ENCODE data around the gene ICAM5. TPM values are rescaled to one million over a fixed set of nuclear protein-coding genes. Genes with fewer than 3 reads are reported as not detected.

The ICAM5 gene
- total and polyA plus RNA-seq, 8 donors = 0.08 to 0.30 (median 0.21) TPM; not detected in 1

GRCh38 chr19:10343495-10343894, 53.7 kb downstream of the ICAM5 start:
- ATAC-seq (no peak), FAIRE-seq (no peak), DNase-seq (no peak)
- TF ChIP-seq CTCF (IDR thresholded peaks at IDR 0.05) = no peak
- Histone ChIP-seq H3K27ac (no peak overlapping the region), H3K36me3 (no peaks in the 10 kb centered on the region), H3K9me3 (no peaks in the 10 kb centered on the region), H3K27me3 (no peaks in the 10 kb centered on the region), H3K4me1 (no peaks in the 10 kb centered on the region), H3K4me3 (no peak overlapping the region)
- intact Hi-C loops (cut with DNase I) = no loop called here
- WGBS, 2 donors = 48 to 57% methylated on average over 2 of the region's 2 CpGs

DNA sequence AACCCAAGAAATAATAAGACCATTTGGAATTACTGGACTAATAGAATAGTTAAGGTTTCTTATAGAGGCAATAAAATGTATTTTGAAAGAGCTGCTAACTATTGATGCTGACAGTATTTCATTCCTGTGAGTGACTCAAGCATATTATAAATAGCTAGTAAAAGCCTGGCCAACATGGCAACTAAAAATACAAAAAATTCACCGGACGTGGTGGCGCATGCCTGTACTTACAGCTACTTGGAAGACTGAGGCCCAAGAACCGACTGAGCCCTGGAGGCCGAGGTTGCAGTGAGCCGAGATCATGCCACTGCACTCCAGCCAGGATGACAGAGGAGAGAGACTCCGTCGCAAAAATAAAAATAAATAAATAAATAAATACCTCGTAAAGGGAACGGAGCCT, 55.0 kb downstream of the ICAM5 start:
- Histone ChIP-seq H3K27ac (no peak overlapping the region), H3K36me3 (no peaks in the 10 kb centered on the region), H3K9me3 (no peaks in the 10 kb centered on the region), H3K4me3 (no peak overlapping the region), H3K27me3 (no peaks in the 10 kb centered on the region), H3K4me1 (no peaks in the 10 kb centered on the region)
- FAIRE-seq = no peak
- intact Hi-C loops (cut with DNase I) = no loop called here
- TF ChIP-seq CTCF (IDR thresholded peaks at IDR 0.05) = no peak
- no peak for DNase-seq
- ATAC-seq = no peak
- WGBS, 2 donors = 85 to 91% methylated on average over 10 of the region's 10 CpGs

Other genes starting within 250 kb of the ICAM5 start
- 10 to 100 TPM in 5 of 6 donors, 1 to 10 TPM in 1; 7.9 to 19.9 (median 14.5) TPM for gene SHFL, start 203.6 kb upstream of the ICAM5 start, total RNA-seq
- 10 to 100 TPM; 39.6 to 41.0 TPM for gene SHFL, start 203.6 kb upstream of the ICAM5 start, polyA plus RNA-seq
- 1 to 10 TPM in 1 of 6 donors, under 1 TPM in 5; 0.12 to 1.1 (median 0.74) TPM for gene ANGPTL6, start 187.3 kb upstream of the ICAM5 start, total RNA-seq
- gene ANGPTL6, start 187.3 kb upstream of the ICAM5 start, polyA plus RNA-seq = 1 to 10 TPM; 1.2 to 1.7 TPM
- gene PPAN, start 183.6 kb upstream of the ICAM5 start, total RNA-seq = 10 to 100 TPM in 5 of 6 donors, 1 to 10 TPM in 1; 9.3 to 32.0 (median 15.8) TPM
- gene PPAN, start 183.6 kb upstream of the ICAM5 start, polyA plus RNA-seq = 10 to 100 TPM; 55.9 to 67.9 TPM
- gene P2RY11, start 178.3 kb upstream of the ICAM5 start, total RNA-seq = 1 to 10 TPM; 2.5 to 8.5 (median 5.8) TPM
- gene P2RY11, start 178.3 kb upstream of the ICAM5 start, polyA plus RNA-seq = 10 to 100 TPM; 17.4 TPM
- 100 to 1,000 TPM; 146 to 215 (median 181) TPM for gene EIF3G, start 170.1 kb upstream of the ICAM5 start, total RNA-seq
- gene EIF3G, start 170.1 kb upstream of the ICAM5 start, polyA plus RNA-seq = 100 to 1,000 TPM; 169 to 228 TPM
- 10 to 100 TPM; 11.4 to 27.5 (median 15.4) TPM for gene DNMT1, start 95.0 kb upstream of the ICAM5 start, total RNA-seq
- 10 to 100 TPM; 26.4 to 28.7 TPM for gene DNMT1, start 95.0 kb upstream of the ICAM5 start, polyA plus RNA-seq
- gene S1PR2, start 58.6 kb upstream of the ICAM5 start, total RNA-seq = 1 to 10 TPM; 1.9 to 4.8 (median 3.0) TPM
- 1 to 10 TPM; 1.6 to 2.0 TPM for gene S1PR2, start 58.6 kb upstream of the ICAM5 start, polyA plus RNA-seq
- gene MRPL4, start 37.7 kb upstream of the ICAM5 start, total RNA-seq = 10 to 100 TPM in 4 of 6 donors, 1 to 10 TPM in 2; 9.9 to 17.6 (median 14.9) TPM
- gene MRPL4, start 37.7 kb upstream of the ICAM5 start, polyA plus RNA-seq = 10 to 100 TPM; 23.5 to 34.4 TPM
- gene ICAM1, start 18.8 kb upstream of the ICAM5 start, total RNA-seq = 10 to 100 TPM in 2 of 6 donors, 1 to 10 TPM in 4; 2.2 to 32.4 (median 5.7) TPM
- gene ICAM1, start 18.8 kb upstream of the ICAM5 start, polyA plus RNA-seq = 10 to 100 TPM in 1 of 2 donors, 1 to 10 TPM in 1; 7.2 to 13.5 TPM
- under 1 TPM in 5 of 6 donors, not detected in 1; 0.13 to 0.56 (median 0.20) TPM for gene ICAM4, start 3.0 kb upstream of the ICAM5 start, total RNA-seq
- under 1 TPM in 1 of 2 donors, not detected in 1; 0.27 TPM for gene ICAM4, start 3.0 kb upstream of the ICAM5 start, polyA plus RNA-seq
- 1 to 10 TPM in 4 of 6 donors, under 1 TPM in 2; 0.91 to 3.0 (median 1.5) TPM for gene ZGLP1, start 19.9 kb downstream of the ICAM5 start, total RNA-seq
- 10 to 100 TPM; 37.6 to 44.0 TPM for gene ZGLP1, start 19.9 kb downstream of the ICAM5 start, polyA plus RNA-seq
- 10 to 100 TPM in 2 of 6 donors, 1 to 10 TPM in 4; 5.5 to 10.9 (median 8.7) TPM for gene FDX2, start 26.1 kb downstream of the ICAM5 start, total RNA-seq
- 10 to 100 TPM; 25.0 to 30.3 TPM for gene FDX2, start 26.1 kb downstream of the ICAM5 start, polyA plus RNA-seq
- 10 to 100 TPM in 4 of 6 donors, 1 to 10 TPM in 2; 6.0 to 17.3 (median 13.6) TPM for gene RAVER1, start 43.6 kb downstream of the ICAM5 start, total RNA-seq
- gene RAVER1, start 43.6 kb downstream of the ICAM5 start, polyA plus RNA-seq = 1 to 10 TPM; 9.4 TPM
- gene ICAM3, start 49.7 kb downstream of the ICAM5 start, total RNA-seq = 10 to 100 TPM in 1 of 6 donors, 1 to 10 TPM in 5; 5.7 to 13.8 (median 7.1) TPM
- gene ICAM3, start 49.7 kb downstream of the ICAM5 start, polyA plus RNA-seq = 1 to 10 TPM; 5.2 TPM
- gene TYK2, start 90.6 kb downstream of the ICAM5 start, total RNA-seq = 10 to 100 TPM; 42.5 to 90.3 (median 53.3) TPM
- 100 to 1,000 TPM; 203 to 302 TPM for gene TYK2, start 90.6 kb downstream of the ICAM5 start, polyA plus RNA-seq
- 10 to 100 TPM; 41.3 to 61.0 (median 48.5) TPM for gene CDC37, start 113.6 kb downstream of the ICAM5 start, total RNA-seq
- 100 to 1,000 TPM; 226 to 266 TPM for gene CDC37, start 113.6 kb downstream of the ICAM5 start, polyA plus RNA-seq
- gene PDE4A, start 130.6 kb downstream of the ICAM5 start, total RNA-seq = 10 to 100 TPM in 4 of 6 donors, 1 to 10 TPM in 2; 6.6 to 12.6 (median 11.2) TPM
- 1 to 10 TPM; 5.0 to 8.5 TPM for gene PDE4A, start 130.6 kb downstream of the ICAM5 start, polyA plus RNA-seq
- gene KEAP1, start 213.4 kb downstream of the ICAM5 start, total RNA-seq = 10 to 100 TPM; 25.2 to 36.4 (median 32.3) TPM
- 10 to 100 TPM; 40.9 to 48.6 TPM for gene KEAP1, start 213.4 kb downstream of the ICAM5 start, polyA plus RNA-seq
- 1 to 10 TPM in 2 of 6 donors, under 1 TPM in 4; 0.32 to 1.3 (median 0.63) TPM for gene S1PR5, start 227.5 kb downstream of the ICAM5 start, total RNA-seq
- under 1 TPM; 0.21 to 0.38 TPM for gene S1PR5, start 227.5 kb downstream of the ICAM5 start, polyA plus RNA-seq

All from pancreas (tissue), 10 donors.